HG03045 (cell line): ENCODE results near the gene HIF3A.

ENCODE experiments used
- ATAC-seq: cut with Tn5 transposase; IDR thresholded peaks from one replicate; pipeline ENCODE4 v1.9.1; 2021; ENCODE audit warnings: mild to moderate bottlenecking, moderate library complexity; ENCODE audit not compliant: unreplicated experiment

HIF3A gene

GRCh38 chr19:46326608-46327007 is 29.8 kb downstream of the HIF3A start:
- ATAC-seq, result no peak

- no peak for ATAC-seq
Measured at GRCh38 chr19:46328079-46328478, 31.2 kb downstream of the HIF3A start.

- no peak for ATAC-seq
Measured at GRCh38 chr19:46330319-46330918, 33.6 kb downstream of the HIF3A start.

GRCh38 chr19:46337487-46337886 is 40.6 kb downstream of the HIF3A start:
- ATAC-seq, result no peak

- ATAC-seq, result no peak
Measured at GRCh38 chr19:46339446-46339845, 42.6 kb downstream of the HIF3A start.

GRCh38 chr19:46340051-46340659 is 43.3 kb downstream of the HIF3A start:
- no peak for ATAC-seq

- ATAC-seq, result no peak
Measured at GRCh38 chr19:46341937-46342336, 45.1 kb downstream of the HIF3A start.

- ATAC-seq, result no peak
Measured at GRCh38 chr19:46344363-46344762, 47.5 kb downstream of the HIF3A start.

- no peak for ATAC-seq
Measured at GRCh38 chr19:46345157-46345556, 48.3 kb downstream of the HIF3A start.

GRCh38 chr19:46346821-46347571 is 50.2 kb downstream of the HIF3A start, which contains the start of gene PPP5C:
Gene PPP5C (plus strand): TSS chr19:46347087. CDS start chr19:46347097, 10 bp downstream.
- peak; percentile 60 for ATAC-seq

- ATAC-seq, result no peak
Measured at GRCh38 chr19:46347572-46347883, 50.7 kb downstream of the HIF3A start.

GRCh38 chr19:46347985-46348384 is 51.1 kb downstream of the HIF3A start:
- ATAC-seq, result no peak

- ATAC-seq, result no peak
Measured at GRCh38 chr19:46349311-46349993, 52.6 kb downstream of the HIF3A start.

GRCh38 chr19:46350029-46350757 is 53.4 kb downstream of the HIF3A start:
- no peak for ATAC-seq

GRCh38 chr19:46350758-46351159 is 53.9 kb downstream of the HIF3A start:
- no peak for ATAC-seq

GRCh38 chr19:46351241-46352041 is 54.6 kb downstream of the HIF3A start:
- ATAC-seq, result no peak

- ATAC-seq, result no peak
Measured at GRCh38 chr19:46353730-46354528, 57.1 kb downstream of the HIF3A start.

GRCh38 chr19:46355234-46356148 is 58.6 kb downstream of the HIF3A start:
- ATAC-seq, result no peak
